IPS-18c (cell line): ENCODE measurements around the gene DGKQ.
"Not testable (repeated sequence)": the region's sequence is repeated elsewhere in the genome, so short reads cannot be mapped to it uniquely, and the experiment has no call there.

Experiments used
- H3K4me3 ChIP-seq: 2 replicates; pipeline ENCODE4 v1.7.0; 2013; ENCODE audit warnings: low read depth, mild to moderate bottlenecking, low read length, moderate library complexity; ENCODE audit not compliant: insufficient read depth
- H3K9me3 ChIP-seq: one replicate; pipeline ENCODE4 v1.6.1; 2013; ENCODE audit warnings: mild to moderate bottlenecking, low read length, moderate library complexity; ENCODE audit not compliant: control insufficient read depth, insufficient read depth

DGKQ gene

GRCh38 chr4:929096-929765 lies 44.1 kb downstream of the DGKQ start:
- Histone ChIP-seq H3K9me3 (no peaks in the 10 kb centered on the region), H3K4me3 (no peak overlapping the region)

- not testable (repeated sequence) for H3K4me3 ChIP-seq, H3K9me3 ChIP-seq
Observed at GRCh38 chr4:927566-927965, 45.8 kb downstream of the DGKQ start.

GRCh38 chr4:926538-926937 lies 46.8 kb downstream of the DGKQ start:
- no peaks in the 10 kb centered on the region for H3K9me3 ChIP-seq
- no peak overlapping the region for H3K4me3 ChIP-seq

GRCh38 chr4:925771-926500 lies 47.4 kb downstream of the DGKQ start:
- H3K4me3 ChIP-seq: no peak overlapping the region
- no peaks in the 10 kb centered on the region for H3K9me3 ChIP-seq

GRCh38 chr4:925171-925570 lies 48.2 kb downstream of the DGKQ start:
- Histone ChIP-seq H3K4me3 (no peak overlapping the region), H3K9me3 (no peaks in the 10 kb centered on the region)

GRCh38 chr4:924107-925096 lies 49.0 kb downstream of the DGKQ start:
- Histone ChIP-seq H3K9me3 (no peaks in the 10 kb centered on the region), H3K4me3 (no peak overlapping the region)

GRCh38 chr4:921830-922331 lies 51.5 kb downstream of the DGKQ start:
- no peaks in the 10 kb centered on the region for H3K9me3 ChIP-seq
- no peak overlapping the region for H3K4me3 ChIP-seq

- H3K4me3 ChIP-seq, H3K9me3 ChIP-seq: not testable (repeated sequence)
Observed at GRCh38 chr4:919004-919680, 54.2 kb downstream of the DGKQ start.

GRCh38 chr4:918591-918990 lies 54.8 kb downstream of the DGKQ start:
- H3K4me3 ChIP-seq, H3K9me3 ChIP-seq: not testable (repeated sequence)

- no peaks in the 10 kb centered on the region for H3K9me3 ChIP-seq
- no peak overlapping the region for H3K4me3 ChIP-seq
Observed at GRCh38 chr4:917992-918391, 55.4 kb downstream of the DGKQ start.

GRCh38 chr4:917466-917865 lies 55.9 kb downstream of the DGKQ start:
- H3K4me3 ChIP-seq: no peak overlapping the region
- no peaks in the 10 kb centered on the region for H3K9me3 ChIP-seq

- no peaks in the 10 kb centered on the region for H3K9me3 ChIP-seq
- no peak overlapping the region for H3K4me3 ChIP-seq
Observed at GRCh38 chr4:915595-915994, 57.8 kb downstream of the DGKQ start.

- Histone ChIP-seq H3K4me3 (no peak overlapping the region), H3K9me3 (no peaks in the 10 kb centered on the region)
Observed at GRCh38 chr4:915041-915474, 58.3 kb downstream of the DGKQ start.

- H3K9me3 ChIP-seq: no peaks in the 10 kb centered on the region
- no peak overlapping the region for H3K4me3 ChIP-seq
Observed at GRCh38 chr4:914531-914930, 58.8 kb downstream of the DGKQ start.

GRCh38 chr4:913280-913618 lies 60.1 kb downstream of the DGKQ start:
- Histone ChIP-seq H3K9me3 (no peaks in the 10 kb centered on the region), H3K4me3 (no peak overlapping the region)

GRCh38 chr4:912548-913279 lies 60.7 kb downstream of the DGKQ start:
- Histone ChIP-seq H3K4me3 (no peak overlapping the region), H3K9me3 (no peaks in the 10 kb centered on the region)
